IPS-18a (cell line): ENCODE data around the gene ABCA6.

Experiments used
- H3K27ac ChIP-seq: one replicate; pipeline ENCODE4 v1.5.1; 2013; ENCODE audit warnings: low read length
- H3K27me3 ChIP-seq: one replicate; pipeline ENCODE4 v1.6.1; 2013; ENCODE audit warnings: mild to moderate bottlenecking, low read length; ENCODE audit not compliant: control insufficient read depth, insufficient read depth
- H3K36me3 ChIP-seq: one replicate; pipeline ENCODE4 v1.6.1; 2013; ENCODE audit warnings: low read depth, low read length; ENCODE audit not compliant: control insufficient read depth
- H3K4me1 ChIP-seq: one replicate; pipeline ENCODE4 v1.6.1; 2013; ENCODE audit warnings: low read depth, low read length; ENCODE audit not compliant: control insufficient read depth
- H3K4me3 ChIP-seq: one replicate; pipeline ENCODE4 v1.5.1; 2013; ENCODE audit warnings: low read length
- H3K9ac ChIP-seq: one replicate; pipeline ENCODE4 v1.6.1; 2013; ENCODE audit warnings: mild to moderate bottlenecking, low read length, moderate library complexity
- H3K9me3 ChIP-seq: one replicate; pipeline ENCODE4 v1.6.1; 2013; ENCODE audit warnings: low read depth, low read length; ENCODE audit not compliant: control insufficient read depth

Gene ABCA6

GRCh38 chr17:69134112-69134511, 7.6 kb downstream of the ABCA6 start:
- no peaks in the 10 kb centered on the region for H3K36me3 ChIP-seq
- H3K27ac ChIP-seq, result no peak overlapping the region
- H3K27me3 ChIP-seq, result no peaks in the 10 kb centered on the region
- no peak overlapping the region for H3K9ac ChIP-seq
- H3K4me1 ChIP-seq, result peaks cover 5% of the 10 kb centered on the region
- no peak overlapping the region for H3K4me3 ChIP-seq
- no peaks in the 10 kb centered on the region for H3K9me3 ChIP-seq

- H3K4me3 ChIP-seq, result no peak overlapping the region
- H3K27ac ChIP-seq, result no peak overlapping the region
- H3K9ac ChIP-seq, result no peak overlapping the region
- H3K9me3 ChIP-seq, result no peaks in the 10 kb centered on the region
- H3K36me3 ChIP-seq, result no peaks in the 10 kb centered on the region
- H3K27me3 ChIP-seq, result no peaks in the 10 kb centered on the region
- H3K4me1 ChIP-seq, result peaks cover 5% of the 10 kb centered on the region
Measured at GRCh38 chr17:69130627-69131296, 10.9 kb downstream of the ABCA6 start.

GRCh38 chr17:69123626-69124025, 18.1 kb downstream of the ABCA6 start:
- no peaks in the 10 kb centered on the region for H3K36me3 ChIP-seq
- H3K4me1 ChIP-seq, result no peaks in the 10 kb centered on the region
- no peaks in the 10 kb centered on the region for H3K27me3 ChIP-seq
- H3K9me3 ChIP-seq, result no peaks in the 10 kb centered on the region
- no peak overlapping the region for H3K27ac ChIP-seq
- no peak overlapping the region for H3K9ac ChIP-seq
- no peak overlapping the region for H3K4me3 ChIP-seq

- Histone ChIP-seq H3K4me1 (no peaks in the 10 kb centered on the region), H3K9ac (no peak overlapping the region), H3K36me3 (no peaks in the 10 kb centered on the region), H3K9me3 (no peaks in the 10 kb centered on the region), H3K27me3 (no peaks in the 10 kb centered on the region), H3K4me3 (no peak overlapping the region), H3K27ac (no peak overlapping the region)
Measured at GRCh38 chr17:69122065-69122464, 19.6 kb downstream of the ABCA6 start.

GRCh38 chr17:69117855-69118784, 23.6 kb downstream of the ABCA6 start:
- Histone ChIP-seq H3K4me3 (no peak overlapping the region), H3K9me3 (no peaks in the 10 kb centered on the region), H3K4me1 (no peaks in the 10 kb centered on the region), H3K9ac (no peak overlapping the region), H3K27ac (no peak overlapping the region), H3K27me3 (no peaks in the 10 kb centered on the region), H3K36me3 (no peaks in the 10 kb centered on the region)

- H3K27me3 ChIP-seq, result no peaks in the 10 kb centered on the region
- no peak overlapping the region for H3K9ac ChIP-seq
- H3K36me3 ChIP-seq, result no peaks in the 10 kb centered on the region
- no peak overlapping the region for H3K27ac ChIP-seq
- H3K9me3 ChIP-seq, result no peaks in the 10 kb centered on the region
- H3K4me3 ChIP-seq, result no peak overlapping the region
- H3K4me1 ChIP-seq, result no peaks in the 10 kb centered on the region
Measured at GRCh38 chr17:69111794-69112193, 29.9 kb downstream of the ABCA6 start.

- Histone ChIP-seq H3K27me3 (no peaks in the 10 kb centered on the region), H3K9ac (no peak overlapping the region), H3K4me3 (no peak overlapping the region), H3K4me1 (no peaks in the 10 kb centered on the region), H3K27ac (no peak overlapping the region), H3K9me3 (no peaks in the 10 kb centered on the region), H3K36me3 (no peaks in the 10 kb centered on the region)
Measured at GRCh38 chr17:69105907-69106730, 35.6 kb downstream of the ABCA6 start.

- Histone ChIP-seq H3K9ac (no peak overlapping the region), H3K4me1 (no peaks in the 10 kb centered on the region), H3K4me3 (no peak overlapping the region)
Measured at GRCh38 chr17:69103557-69104233, 38.0 kb downstream of the ABCA6 start.

GRCh38 chr17:69098625-69099024, 43.1 kb downstream of the ABCA6 start:
- Histone ChIP-seq H3K4me3 (no peak overlapping the region), H3K4me1 (no peaks in the 10 kb centered on the region), H3K27me3 (no peaks in the 10 kb centered on the region), H3K27ac (no peak overlapping the region), H3K9ac (no peak overlapping the region), H3K9me3 (no peaks in the 10 kb centered on the region), H3K36me3 (no peaks in the 10 kb centered on the region)

More at GRCh38 chr17:69103557-69104233, 38.0 kb downstream of the ABCA6 start:
- Histone ChIP-seq H3K9me3 (no peaks in the 10 kb centered on the region), H3K27ac (no peak overlapping the region), H3K27me3 (no peaks in the 10 kb centered on the region), H3K36me3 (no peaks in the 10 kb centered on the region)

- no peak overlapping the region for H3K27ac ChIP-seq
- no peak overlapping the region for H3K4me3 ChIP-seq
- no peak overlapping the region for H3K9ac ChIP-seq
- no peaks in the 10 kb centered on the region for H3K4me1 ChIP-seq
- H3K27me3 ChIP-seq, result no peaks in the 10 kb centered on the region
- H3K36me3 ChIP-seq, result no peaks in the 10 kb centered on the region
- H3K9me3 ChIP-seq, result no peaks in the 10 kb centered on the region
Measured at GRCh38 chr17:69096541-69096940, 45.2 kb downstream of the ABCA6 start.

GRCh38 chr17:69093995-69094394, 47.7 kb downstream of the ABCA6 start:
- H3K9ac ChIP-seq, result no peak overlapping the region
- H3K36me3 ChIP-seq, result no peaks in the 10 kb centered on the region
- no peaks in the 10 kb centered on the region for H3K4me1 ChIP-seq
- H3K4me3 ChIP-seq, result no peak overlapping the region
- H3K9me3 ChIP-seq, result no peaks in the 10 kb centered on the region
- no peaks in the 10 kb centered on the region for H3K27me3 ChIP-seq
- H3K27ac ChIP-seq, result no peak overlapping the region
